WTC11 (cell line): ENCODE data around the gene SLC25A21. TPM values are rescaled to one million over a fixed set of nuclear protein-coding genes. Genes with fewer than 3 reads are reported as not detected.

ENCODE experiments used
- ATAC-seq: fragments of 200-7000 bp; cut with Tn5 transposase; 2 replicates; pipeline ENCODE4 v1.10.0; 2021; ENCODE audit warnings: mild to moderate bottlenecking, moderate library complexity
- CTCF ChIA-PET: fragments of 300-600 bp; sonication (Branson Sonifier 250); formaldehyde crosslinking; loops from one replicate; lab custom pipeline; 2021; ENCODE audit warnings: antibody characterized with exemption; lab: Charles Lee
- POLR2A ChIA-PET: fragments of 350-600 bp; sonication (Branson Sonifier 250); formaldehyde crosslinking; loops from one replicate; lab custom pipeline; 2021; ENCODE audit warnings: antibody characterized with exemption; lab: Charles Lee
- DNase-seq: peaks from one replicate; pipeline ENCODE4 v3.0.0; 2021; ENCODE audit warnings: low spot score
- H3K27ac Mint-ChIP-seq: 2 replicates; pipeline ENCODE4 v1.8.0; 2021; ENCODE audit warnings: mixed read lengths
- H3K27me3 Mint-ChIP-seq: 2 replicates; pipeline ENCODE4 v1.8.0; 2021; ENCODE audit warnings: low read depth, mild to moderate bottlenecking, moderate library complexity, mixed read lengths
- H3K36me3 Mint-ChIP-seq: 2 replicates; pipeline ENCODE4 v1.8.0; 2021; ENCODE audit warnings: mixed read lengths
- H3K4me1 Mint-ChIP-seq: 2 replicates; pipeline ENCODE4 v1.8.0; 2022; ENCODE audit warnings: mixed read lengths
- H3K4me3 Mint-ChIP-seq: 2 replicates; pipeline ENCODE4 v1.8.0; 2021; ENCODE audit warnings: mild to moderate bottlenecking, moderate library complexity, mixed read lengths
- H3K9me3 Mint-ChIP-seq: 2 replicates; pipeline ENCODE4 v1.8.0; 2021; ENCODE audit warnings: mixed read lengths
- CBFB ChIP-seq: sonication (generic); formaldehyde crosslinking; IDR thresholded peaks from 2 replicates; pipeline ENCODE4 v1.8.1; 2022; ENCODE audit warnings: mild to moderate bottlenecking, low read depth, missing genetic modification reagents
- CDX4 ChIP-seq: fragments of 250-450 bp; sonication (Bioruptor Pico); IDR thresholded peaks from 2 replicates; pipeline ENCODE4 v1.9.0; 2021; ENCODE audit warnings: moderate library complexity, mild to moderate bottlenecking, inconsistent platforms, borderline replicate concordance
- FOXJ3 ChIP-seq: sonication (generic); formaldehyde crosslinking; IDR thresholded peaks from 2 replicates; pipeline ENCODE4 v1.9.0; 2021; ENCODE audit warnings: missing genetic modification reagents, mild to moderate bottlenecking, borderline replicate concordance
- GABPB1 ChIP-seq: sonication (generic); formaldehyde crosslinking; IDR thresholded peaks from 2 replicates; pipeline ENCODE4 v1.8.1; 2023; ENCODE audit warnings: mild to moderate bottlenecking, missing genetic modification reagents
- MXD4 ChIP-seq: fragments of 250-450 bp; sonication (Bioruptor Pico); IDR thresholded peaks from 2 replicates; pipeline ENCODE4 v1.8.0; 2021; ENCODE audit warnings: mild to moderate bottlenecking, moderate library complexity, borderline replicate concordance
- NR3C1 ChIP-seq: sonication (generic); formaldehyde crosslinking; conservative IDR thresholded peaks from 2 replicates; pipeline ENCODE4 v1.8.1; 2023; ENCODE audit warnings: low read depth, mild to moderate bottlenecking, missing genetic modification reagents
- RORB ChIP-seq: fragments of 250-450 bp; sonication (Bioruptor Pico); IDR thresholded peaks from 2 replicates; pipeline ENCODE4 v1.9.0; 2021; ENCODE audit warnings: mild to moderate bottlenecking
- SMAD4 ChIP-seq: sonication (generic); formaldehyde crosslinking; IDR thresholded peaks from 2 replicates; pipeline ENCODE4 v1.8.0; 2022; ENCODE audit warnings: mild to moderate bottlenecking, missing genetic modification reagents
- TEAD1 ChIP-seq: sonication (generic); formaldehyde crosslinking; IDR thresholded peaks from 2 replicates; pipeline ENCODE4 v1.8.0; 2022; ENCODE audit warnings: mild to moderate bottlenecking, missing genetic modification reagents
- USF2 ChIP-seq: sonication (generic); formaldehyde crosslinking; IDR thresholded peaks from 2 replicates; pipeline ENCODE4 v1.8.1; 2023; ENCODE audit warnings: mild to moderate bottlenecking, missing genetic modification reagents, moderate library complexity
- ZBTB21 ChIP-seq: sonication (generic); formaldehyde crosslinking; IDR thresholded peaks from 2 replicates; pipeline ENCODE4 v1.8.1; 2023; ENCODE audit warnings: mild to moderate bottlenecking, missing genetic modification reagents, borderline replicate concordance
- ZNF121 ChIP-seq: sonication (generic); formaldehyde crosslinking; IDR thresholded peaks from 2 replicates; pipeline ENCODE4 v1.8.0; 2023; ENCODE audit warnings: missing genetic modification reagents
- ZNF138 ChIP-seq: sonication (generic); formaldehyde crosslinking; conservative IDR thresholded peaks from 2 replicates; pipeline ENCODE4 v1.8.1; 2022; ENCODE audit warnings: mild to moderate bottlenecking, moderate library complexity, missing genetic modification reagents
- total RNA-seq: library from RNA; stranded (reverse); gene quantifications from 3 replicates; pipeline ENCODE4 v1.2.3, GENCODE V29; 2021
- TF ChIP-seq, protein P1 (sequence below): fragments of 250-450 bp; sonication (Bioruptor Pico); IDR thresholded peaks from 2 replicates; pipeline ENCODE4 v1.9.0; 2021; ENCODE audit warnings: mild to moderate bottlenecking, borderline replicate concordance
- TF ChIP-seq, protein P2 (sequence below): sonication (generic); formaldehyde crosslinking; conservative IDR thresholded peaks from 2 replicates; pipeline ENCODE4 v1.8.1; 2023; ENCODE audit warnings: mild to moderate bottlenecking, low read depth, missing genetic modification reagents, moderate library complexity
- TF ChIP-seq, protein P3 (sequence below): sonication (generic); formaldehyde crosslinking; IDR thresholded peaks from 2 replicates; pipeline ENCODE4 v1.8.1; 2022; ENCODE audit warnings: mild to moderate bottlenecking, moderate library complexity, missing genetic modification reagents

SLC25A21 gene
- total RNA-seq, 1 experiment from 2014 or later: 8.2 TPM

DNA sequence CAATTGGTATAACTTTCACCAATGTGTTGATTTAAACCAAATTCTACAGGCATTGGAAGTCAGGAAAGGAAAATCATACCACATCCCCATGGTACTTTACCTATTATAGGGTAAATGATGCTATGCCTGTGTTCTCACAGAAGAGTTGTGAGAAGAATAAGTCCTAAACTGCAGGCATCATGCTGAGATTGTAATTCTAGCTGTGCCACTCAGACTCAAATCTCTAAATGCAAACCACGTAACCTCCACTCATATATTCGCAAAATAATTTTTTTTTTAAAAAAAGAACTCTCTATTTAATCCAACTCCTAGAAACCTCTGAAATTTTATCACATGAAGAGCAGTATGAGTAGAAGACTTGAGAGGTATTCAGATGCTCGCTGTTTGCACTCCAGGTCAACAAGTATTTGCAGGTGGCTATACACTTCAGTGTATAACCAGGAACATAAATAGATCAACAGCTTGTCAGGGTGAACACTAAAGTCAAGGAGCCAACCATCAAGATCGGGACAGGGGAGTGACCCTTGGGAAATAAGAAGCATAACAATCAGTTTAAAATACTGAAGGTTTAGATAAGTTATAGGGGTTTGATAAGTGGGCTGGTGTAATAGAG lies 110.1 kb downstream of the SLC25A21 start (continued):
- TF ChIP-seq, protein P1, sequence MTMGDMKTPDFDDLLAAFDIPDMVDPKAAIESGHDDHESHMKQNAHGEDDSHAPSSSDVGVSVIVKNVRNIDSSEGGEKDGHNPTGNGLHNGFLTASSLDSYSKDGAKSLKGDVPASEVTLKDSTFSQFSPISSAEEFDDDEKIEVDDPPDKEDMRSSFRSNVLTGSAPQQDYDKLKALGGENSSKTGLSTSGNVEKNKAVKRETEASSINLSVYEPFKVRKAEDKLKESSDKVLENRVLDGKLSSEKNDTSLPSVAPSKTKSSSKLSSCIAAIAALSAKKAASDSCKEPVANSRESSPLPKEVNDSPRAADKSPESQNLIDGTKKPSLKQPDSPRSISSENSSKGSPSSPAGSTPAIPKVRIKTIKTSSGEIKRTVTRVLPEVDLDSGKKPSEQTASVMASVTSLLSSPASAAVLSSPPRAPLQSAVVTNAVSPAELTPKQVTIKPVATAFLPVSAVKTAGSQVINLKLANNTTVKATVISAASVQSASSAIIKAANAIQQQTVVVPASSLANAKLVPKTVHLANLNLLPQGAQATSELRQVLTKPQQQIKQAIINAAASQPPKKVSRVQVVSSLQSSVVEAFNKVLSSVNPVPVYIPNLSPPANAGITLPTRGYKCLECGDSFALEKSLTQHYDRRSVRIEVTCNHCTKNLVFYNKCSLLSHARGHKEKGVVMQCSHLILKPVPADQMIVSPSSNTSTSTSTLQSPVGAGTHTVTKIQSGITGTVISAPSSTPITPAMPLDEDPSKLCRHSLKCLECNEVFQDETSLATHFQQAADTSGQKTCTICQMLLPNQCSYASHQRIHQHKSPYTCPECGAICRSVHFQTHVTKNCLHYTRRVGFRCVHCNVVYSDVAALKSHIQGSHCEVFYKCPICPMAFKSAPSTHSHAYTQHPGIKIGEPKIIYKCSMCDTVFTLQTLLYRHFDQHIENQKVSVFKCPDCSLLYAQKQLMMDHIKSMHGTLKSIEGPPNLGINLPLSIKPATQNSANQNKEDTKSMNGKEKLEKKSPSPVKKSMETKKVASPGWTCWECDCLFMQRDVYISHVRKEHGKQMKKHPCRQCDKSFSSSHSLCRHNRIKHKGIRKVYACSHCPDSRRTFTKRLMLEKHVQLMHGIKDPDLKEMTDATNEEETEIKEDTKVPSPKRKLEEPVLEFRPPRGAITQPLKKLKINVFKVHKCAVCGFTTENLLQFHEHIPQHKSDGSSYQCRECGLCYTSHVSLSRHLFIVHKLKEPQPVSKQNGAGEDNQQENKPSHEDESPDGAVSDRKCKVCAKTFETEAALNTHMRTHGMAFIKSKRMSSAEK (CRISPR knock-in tag): no peak
- TF ChIP-seq MXD4 (no peak), ZBTB21 (CRISPR knock-in tag) (no peak), RORB (CRISPR knock-in tag) (no peak), CBFB (CRISPR knock-in tag) (no peak), FOXJ3 (no peak)

DNA sequence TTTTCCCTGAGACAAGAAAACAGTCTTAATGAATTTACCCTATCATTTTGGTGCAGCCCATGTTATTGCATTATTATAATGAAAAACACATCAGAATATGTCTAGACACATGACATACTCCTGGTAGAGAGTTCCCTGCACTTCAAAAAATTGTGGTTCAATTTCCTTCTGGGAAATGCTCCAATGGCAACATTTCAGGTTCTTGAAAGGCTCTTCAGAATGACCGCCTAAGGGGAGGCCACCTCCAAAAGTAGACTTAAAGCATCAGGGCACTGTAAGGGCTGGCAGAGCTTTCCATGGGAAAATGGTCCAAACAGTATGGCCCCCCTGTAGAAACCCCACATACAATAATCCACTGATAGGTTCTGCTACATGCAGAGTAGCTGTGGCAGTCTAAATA lies 110.7 kb downstream of the SLC25A21 start:
- ATAC-seq: no peak
- TF ChIP-seq ZNF138 (CRISPR knock-in tag) (no peak), SMAD4 (CRISPR knock-in tag) (no peak), NR3C1 (CRISPR knock-in tag) (no peak), CDX4 (CRISPR knock-in tag) (no peak), USF2 (CRISPR knock-in tag) (no peak), TEAD1 (CRISPR knock-in tag) (no peak), GABPB1 (CRISPR knock-in tag) (no peak), ZNF121 (no peak)
- TF ChIP-seq, protein P2, sequence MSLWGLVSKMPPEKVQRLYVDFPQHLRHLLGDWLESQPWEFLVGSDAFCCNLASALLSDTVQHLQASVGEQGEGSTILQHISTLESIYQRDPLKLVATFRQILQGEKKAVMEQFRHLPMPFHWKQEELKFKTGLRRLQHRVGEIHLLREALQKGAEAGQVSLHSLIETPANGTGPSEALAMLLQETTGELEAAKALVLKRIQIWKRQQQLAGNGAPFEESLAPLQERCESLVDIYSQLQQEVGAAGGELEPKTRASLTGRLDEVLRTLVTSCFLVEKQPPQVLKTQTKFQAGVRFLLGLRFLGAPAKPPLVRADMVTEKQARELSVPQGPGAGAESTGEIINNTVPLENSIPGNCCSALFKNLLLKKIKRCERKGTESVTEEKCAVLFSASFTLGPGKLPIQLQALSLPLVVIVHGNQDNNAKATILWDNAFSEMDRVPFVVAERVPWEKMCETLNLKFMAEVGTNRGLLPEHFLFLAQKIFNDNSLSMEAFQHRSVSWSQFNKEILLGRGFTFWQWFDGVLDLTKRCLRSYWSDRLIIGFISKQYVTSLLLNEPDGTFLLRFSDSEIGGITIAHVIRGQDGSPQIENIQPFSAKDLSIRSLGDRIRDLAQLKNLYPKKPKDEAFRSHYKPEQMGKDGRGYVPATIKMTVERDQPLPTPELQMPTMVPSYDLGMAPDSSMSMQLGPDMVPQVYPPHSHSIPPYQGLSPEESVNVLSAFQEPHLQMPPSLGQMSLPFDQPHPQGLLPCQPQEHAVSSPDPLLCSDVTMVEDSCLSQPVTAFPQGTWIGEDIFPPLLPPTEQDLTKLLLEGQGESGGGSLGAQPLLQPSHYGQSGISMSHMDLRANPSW (CRISPR knock-in tag): no peak
- TF ChIP-seq, protein P3, sequence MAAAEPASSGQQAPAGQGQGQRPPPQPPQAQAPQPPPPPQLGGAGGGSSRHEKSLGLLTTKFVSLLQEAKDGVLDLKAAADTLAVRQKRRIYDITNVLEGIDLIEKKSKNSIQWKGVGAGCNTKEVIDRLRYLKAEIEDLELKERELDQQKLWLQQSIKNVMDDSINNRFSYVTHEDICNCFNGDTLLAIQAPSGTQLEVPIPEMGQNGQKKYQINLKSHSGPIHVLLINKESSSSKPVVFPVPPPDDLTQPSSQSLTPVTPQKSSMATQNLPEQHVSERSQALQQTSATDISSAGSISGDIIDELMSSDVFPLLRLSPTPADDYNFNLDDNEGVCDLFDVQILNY (CRISPR knock-in tag): no peak
- Mint-ChIP-seq H3K4me3 (no peak overlapping the region), H3K27me3 (no peaks in the 10 kb centered on the region), H3K4me1 (peaks cover 30% of the 10 kb centered on the region), H3K36me3 (no peaks in the 10 kb centered on the region), H3K27ac (no peak overlapping the region; the same call in 1 of the 2 replicates), H3K9me3 (no peaks in the 10 kb centered on the region)
- ChIA-PET POLR2A (no interaction called here), CTCF (no interaction called here)
- no peak for DNase-seq
